HepG2 (cell line): Measurements from ENCODE around the gene NOC2L. TPM values are rescaled to one million over a fixed set of nuclear protein-coding genes. Genes with fewer than 3 reads are reported as not detected.
A peak's percentile ranks its signal among the peaks of the same experiment; 100 is the strongest.

Experiments
- MATR3 ChIP-seq: sonication (generic); formaldehyde crosslinking; IDR thresholded peaks from 2 replicates; pipeline ENCODE4 v1.4.0; 2020; ENCODE audit warnings: missing genetic modification reagents
- NKX3-1 ChIP-seq: sonication (generic); formaldehyde crosslinking; IDR thresholded peaks from 2 replicates; pipeline ENCODE4 v1.5.0; 2020; ENCODE audit warnings: missing genetic modification reagents
- SETDB1 ChIP-seq: sonication (generic); formaldehyde crosslinking; IDR thresholded peaks from 2 replicates; pipeline ENCODE4 v1.5.1; 2020; ENCODE audit warnings: missing genetic modification reagents, mild to moderate bottlenecking, borderline replicate concordance
- ZNF329 ChIP-seq: sonication (generic); formaldehyde crosslinking; IDR thresholded peaks from 2 replicates; pipeline ENCODE4 v1.9.0; 2021; ENCODE audit warnings: low read depth, mild to moderate bottlenecking, missing genetic modification reagents
- ZNF569 ChIP-seq: sonication (generic); formaldehyde crosslinking; IDR thresholded peaks from 2 replicates; pipeline ENCODE4 v1.5.0; 2020; ENCODE audit warnings: mild to moderate bottlenecking, missing genetic modification reagents, moderate library complexity, borderline replicate concordance
- ZNF7 ChIP-seq: IDR thresholded peaks from 2 replicates; pipeline ENCODE4 v1.6.1; 2016; ENCODE audit warnings: missing biosample characterization, missing genetic modification reagents
- polyA plus RNA-seq, 8 experiments: library from polyadenylated mRNA; depleted of rRNA in 3 of 8; stranded (reverse) in 7 of 8; unstranded in 1 of 8; fragments of >200 nt; fragmentation: Illumina TruSeq in 4 of 8; extraction: Trizol in 4 of 8; gene quantifications; 2 replicates each; pipeline versions ENCODE4 v1.2.1 to v1.2.3, GENCODE V29; 2011 to 2016; ENCODE audit warnings: low read depth in 4 of 8, missing spikeins in 1 of 8, mixed read lengths in 1 of 8; ENCODE audit not compliant: insufficient read depth in 1 of 8
- total RNA-seq, 5 experiments: library from RNA; depleted of rRNA; stranded (reverse); fragments of >200 nt; fragmentation: Illumina TruSeq; extraction: Trizol; gene quantifications; 2 replicates each; pipeline ENCODE4 v1.2.3, GENCODE V29; 2016; ENCODE audit warnings: low read depth in 1 of 5
- TF ChIP-seq, protein P1 (sequence below), 2 experiments: fragments of 450-650 bp in 1 of 2; sonication (generic) in 1 of 2; formaldehyde crosslinking in 1 of 2; IDR thresholded peaks; 2 replicates each; pipeline versions ENCODE4 v1.6.1 to v1.8.0; 2016 to 2022; ENCODE audit warnings: antibody characterized with exemption in 1 of 2, mild to moderate bottlenecking in 1 of 2, missing genetic modification reagents in 1 of 2
- TF ChIP-seq, protein P2 (sequence below): sonication (generic); formaldehyde crosslinking; IDR thresholded peaks from 2 replicates; pipeline ENCODE4 v1.8.1; 2023; ENCODE audit warnings: missing genetic modification reagents, mild to moderate bottlenecking, borderline replicate concordance
- TF ChIP-seq, protein P3 (sequence below): sonication (generic); formaldehyde crosslinking; conservative IDR thresholded peaks from 2 replicates; pipeline ENCODE4 v1.8.0; 2022; ENCODE audit warnings: low read depth, missing genetic modification reagents
- TF ChIP-seq, protein P4 (sequence below): sonication (generic); formaldehyde crosslinking; IDR thresholded peaks from 2 replicates; pipeline ENCODE4 v1.4.0; 2020; ENCODE audit warnings: mild to moderate bottlenecking, missing genetic modification reagents

NOC2L gene
- total and polyA plus RNA-seq, 2 of the 13 experiments (the other 11 are each of a cell fraction or from before 2014, with no cell fraction given): 32.0 to 103 TPM

DNA sequence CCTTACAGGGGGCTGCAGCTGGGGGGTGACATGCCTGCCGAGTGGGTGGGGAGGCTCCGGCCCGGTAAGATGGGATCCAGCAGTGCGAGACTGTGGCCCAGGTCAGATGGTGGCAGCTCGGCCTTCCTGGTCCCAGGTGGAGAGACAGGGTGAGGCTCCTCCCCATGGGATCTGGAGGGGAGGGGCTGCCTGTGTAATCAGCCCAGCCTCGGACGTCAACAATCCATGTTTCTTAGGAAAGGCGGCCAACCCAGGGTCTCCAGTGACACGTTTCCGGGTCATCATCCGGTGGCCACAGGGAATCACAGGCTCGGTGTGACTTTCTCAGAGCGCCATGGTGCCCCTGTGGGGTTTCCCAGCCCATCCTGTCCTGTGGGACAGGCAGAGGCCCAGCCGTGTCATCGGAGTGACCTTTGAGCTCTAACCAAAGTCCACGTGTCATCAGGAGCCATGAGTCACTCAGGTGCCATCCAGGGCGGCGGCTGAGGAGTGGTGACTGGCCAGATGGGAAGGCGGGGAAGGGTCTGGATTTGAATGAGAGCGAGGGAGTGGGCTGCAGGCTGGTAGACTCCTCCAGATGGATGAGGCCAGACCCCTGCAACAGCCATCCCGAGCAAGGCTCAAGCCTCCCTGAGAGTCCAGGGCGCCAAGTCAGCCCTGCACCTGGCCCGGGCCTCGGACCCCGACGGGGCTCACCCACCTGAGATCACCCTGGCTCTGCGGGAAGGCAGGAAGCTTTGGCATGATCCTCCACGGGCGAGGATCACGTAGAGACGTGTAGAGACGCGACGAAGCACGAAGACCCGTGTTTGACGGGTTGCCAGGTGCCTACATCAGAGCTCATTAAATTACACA is 47.5 kb upstream of the NOC2L start (continued):
- TF ChIP-seq, protein P1, sequence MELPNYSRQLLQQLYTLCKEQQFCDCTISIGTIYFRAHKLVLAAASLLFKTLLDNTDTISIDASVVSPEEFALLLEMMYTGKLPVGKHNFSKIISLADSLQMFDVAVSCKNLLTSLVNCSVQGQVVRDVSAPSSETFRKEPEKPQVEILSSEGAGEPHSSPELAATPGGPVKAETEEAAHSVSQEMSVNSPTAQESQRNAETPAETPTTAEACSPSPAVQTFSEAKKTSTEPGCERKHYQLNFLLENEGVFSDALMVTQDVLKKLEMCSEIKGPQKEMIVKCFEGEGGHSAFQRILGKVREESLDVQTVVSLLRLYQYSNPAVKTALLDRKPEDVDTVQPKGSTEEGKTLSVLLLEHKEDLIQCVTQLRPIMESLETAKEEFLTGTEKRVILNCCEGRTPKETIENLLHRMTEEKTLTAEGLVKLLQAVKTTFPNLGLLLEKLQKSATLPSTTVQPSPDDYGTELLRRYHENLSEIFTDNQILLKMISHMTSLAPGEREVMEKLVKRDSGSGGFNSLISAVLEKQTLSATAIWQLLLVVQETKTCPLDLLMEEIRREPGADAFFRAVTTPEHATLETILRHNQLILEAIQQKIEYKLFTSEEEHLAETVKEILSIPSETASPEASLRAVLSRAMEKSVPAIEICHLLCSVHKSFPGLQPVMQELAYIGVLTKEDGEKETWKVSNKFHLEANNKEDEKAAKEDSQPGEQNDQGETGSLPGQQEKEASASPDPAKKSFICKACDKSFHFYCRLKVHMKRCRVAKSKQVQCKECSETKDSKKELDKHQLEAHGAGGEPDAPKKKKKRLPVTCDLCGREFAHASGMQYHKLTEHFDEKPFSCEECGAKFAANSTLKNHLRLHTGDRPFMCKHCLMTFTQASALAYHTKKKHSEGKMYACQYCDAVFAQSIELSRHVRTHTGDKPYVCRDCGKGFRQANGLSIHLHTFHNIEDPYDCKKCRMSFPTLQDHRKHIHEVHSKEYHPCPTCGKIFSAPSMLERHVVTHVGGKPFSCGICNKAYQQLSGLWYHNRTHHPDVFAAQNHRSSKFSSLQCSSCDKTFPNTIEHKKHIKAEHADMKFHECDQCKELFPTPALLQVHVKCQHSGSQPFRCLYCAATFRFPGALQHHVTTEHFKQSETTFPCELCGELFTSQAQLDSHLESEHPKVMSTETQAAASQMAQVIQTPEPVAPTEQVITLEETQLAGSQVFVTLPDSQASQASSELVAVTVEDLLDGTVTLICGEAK (IDR thresholded peaks at IDR 0.05): no peak
- TF ChIP-seq, protein P1 (CRISPR knock-in tag; IDR thresholded peaks at IDR 0.05): peak; percentile 74
- TF ChIP-seq MATR3 (no peak), ZNF569 (CRISPR knock-in tag) (peak; percentile 61; the same call in 1 of the 2 replicates), ZNF7 (CRISPR knock-in tag) (no peak), ZNF329 (CRISPR knock-in tag) (peak; percentile 76), NKX3-1 (peak; percentile 82), SETDB1 (no peak)
- TF ChIP-seq, protein P2, sequence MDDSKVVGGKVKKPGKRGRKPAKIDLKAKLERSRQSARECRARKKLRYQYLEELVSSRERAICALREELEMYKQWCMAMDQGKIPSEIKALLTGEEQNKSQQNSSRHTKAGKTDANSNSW (CRISPR knock-in tag): no peak
- TF ChIP-seq, protein P3, sequence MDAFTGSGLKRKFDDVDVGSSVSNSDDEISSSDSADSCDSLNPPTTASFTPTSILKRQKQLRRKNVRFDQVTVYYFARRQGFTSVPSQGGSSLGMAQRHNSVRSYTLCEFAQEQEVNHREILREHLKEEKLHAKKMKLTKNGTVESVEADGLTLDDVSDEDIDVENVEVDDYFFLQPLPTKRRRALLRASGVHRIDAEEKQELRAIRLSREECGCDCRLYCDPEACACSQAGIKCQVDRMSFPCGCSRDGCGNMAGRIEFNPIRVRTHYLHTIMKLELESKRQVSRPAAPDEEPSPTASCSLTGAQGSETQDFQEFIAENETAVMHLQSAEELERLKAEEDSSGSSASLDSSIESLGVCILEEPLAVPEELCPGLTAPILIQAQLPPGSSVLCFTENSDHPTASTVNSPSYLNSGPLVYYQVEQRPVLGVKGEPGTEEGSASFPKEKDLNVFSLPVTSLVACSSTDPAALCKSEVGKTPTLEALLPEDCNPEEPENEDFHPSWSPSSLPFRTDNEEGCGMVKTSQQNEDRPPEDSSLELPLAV: no peak
- TF ChIP-seq, protein P4, sequence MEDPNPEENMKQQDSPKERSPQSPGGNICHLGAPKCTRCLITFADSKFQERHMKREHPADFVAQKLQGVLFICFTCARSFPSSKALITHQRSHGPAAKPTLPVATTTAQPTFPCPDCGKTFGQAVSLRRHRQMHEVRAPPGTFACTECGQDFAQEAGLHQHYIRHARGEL: no peak
